GM12801 (cell line): Measurements from ENCODE around the gene IL17RD.

ENCODE experiments used
- TF ChIP-seq, protein P1 (sequence below): IDR thresholded peaks from one replicate; pipeline ENCODE4 v1.5.1; 2011; ENCODE audit warnings: control low read depth; ENCODE audit not compliant: insufficient read length; ENCODE audit errors: extremely low read depth

IL17RD gene

DNA sequence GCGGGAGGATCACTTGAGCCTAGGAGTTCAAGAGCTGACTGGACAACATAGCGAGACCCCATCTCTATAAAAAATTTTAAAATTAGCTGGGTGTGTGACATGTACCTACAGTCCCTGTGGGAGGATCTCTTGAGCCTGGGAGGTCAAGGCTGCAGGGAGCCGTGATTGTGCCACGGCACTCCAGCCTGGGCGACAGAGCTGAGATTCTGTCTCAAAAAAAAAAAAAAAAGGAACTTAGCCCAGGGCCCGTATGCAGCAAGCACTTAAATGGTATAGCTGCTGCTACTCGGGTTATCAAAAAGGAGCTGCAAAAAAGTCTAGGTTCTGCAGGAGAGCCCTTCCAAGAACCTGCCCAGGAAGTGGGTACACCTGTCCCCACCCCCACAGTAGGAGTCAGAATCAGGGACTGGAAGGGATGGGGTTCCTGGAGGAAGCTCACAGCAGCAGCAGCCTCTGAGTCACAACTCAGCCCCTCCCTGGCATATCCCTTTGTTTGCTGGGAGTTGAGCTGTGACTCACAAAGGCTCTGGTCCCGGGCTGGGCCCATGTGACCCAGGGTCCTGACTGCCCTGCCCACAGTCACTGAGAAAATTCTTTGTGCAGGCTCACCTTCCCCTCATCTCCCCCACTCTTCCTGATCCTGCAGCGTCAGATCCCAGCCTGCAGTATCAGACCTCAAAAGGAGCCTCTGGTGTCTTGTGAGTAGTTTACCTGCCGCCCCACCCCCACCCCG lies 104.9 kb downstream of the IL17RD start, which contains the start of gene SPATA12:
SPATA12 (plus strand) TSS at position 576 of the 733 bp plus-strand sequence. CDS start 13,031 bp downstream, outside the sequence.
- TF ChIP-seq, protein P1, sequence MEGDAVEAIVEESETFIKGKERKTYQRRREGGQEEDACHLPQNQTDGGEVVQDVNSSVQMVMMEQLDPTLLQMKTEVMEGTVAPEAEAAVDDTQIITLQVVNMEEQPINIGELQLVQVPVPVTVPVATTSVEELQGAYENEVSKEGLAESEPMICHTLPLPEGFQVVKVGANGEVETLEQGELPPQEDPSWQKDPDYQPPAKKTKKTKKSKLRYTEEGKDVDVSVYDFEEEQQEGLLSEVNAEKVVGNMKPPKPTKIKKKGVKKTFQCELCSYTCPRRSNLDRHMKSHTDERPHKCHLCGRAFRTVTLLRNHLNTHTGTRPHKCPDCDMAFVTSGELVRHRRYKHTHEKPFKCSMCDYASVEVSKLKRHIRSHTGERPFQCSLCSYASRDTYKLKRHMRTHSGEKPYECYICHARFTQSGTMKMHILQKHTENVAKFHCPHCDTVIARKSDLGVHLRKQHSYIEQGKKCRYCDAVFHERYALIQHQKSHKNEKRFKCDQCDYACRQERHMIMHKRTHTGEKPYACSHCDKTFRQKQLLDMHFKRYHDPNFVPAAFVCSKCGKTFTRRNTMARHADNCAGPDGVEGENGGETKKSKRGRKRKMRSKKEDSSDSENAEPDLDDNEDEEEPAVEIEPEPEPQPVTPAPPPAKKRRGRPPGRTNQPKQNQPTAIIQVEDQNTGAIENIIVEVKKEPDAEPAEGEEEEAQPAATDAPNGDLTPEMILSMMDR, result no peak

DNA sequence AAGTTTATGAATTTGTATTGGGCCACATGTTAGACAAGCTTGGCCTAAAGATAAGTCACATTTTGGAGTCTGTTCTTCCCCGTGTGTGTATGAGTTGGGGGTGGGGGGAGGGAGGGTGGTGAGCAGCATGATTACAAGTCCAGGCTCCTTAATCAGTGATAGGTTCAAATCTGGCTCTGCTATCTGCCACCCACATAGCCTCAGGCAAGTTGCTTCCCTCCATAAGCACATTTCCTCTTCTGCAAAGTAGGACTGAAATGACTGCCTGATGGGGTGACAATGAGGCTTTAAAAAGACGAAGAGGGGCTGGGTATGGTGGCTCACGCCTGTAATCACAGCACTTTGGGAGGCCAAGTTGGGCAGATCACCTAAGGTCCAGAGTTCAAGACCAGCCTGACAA lies 105.7 kb downstream of the IL17RD start:
- TF ChIP-seq, protein P1, result no peak

DNA sequence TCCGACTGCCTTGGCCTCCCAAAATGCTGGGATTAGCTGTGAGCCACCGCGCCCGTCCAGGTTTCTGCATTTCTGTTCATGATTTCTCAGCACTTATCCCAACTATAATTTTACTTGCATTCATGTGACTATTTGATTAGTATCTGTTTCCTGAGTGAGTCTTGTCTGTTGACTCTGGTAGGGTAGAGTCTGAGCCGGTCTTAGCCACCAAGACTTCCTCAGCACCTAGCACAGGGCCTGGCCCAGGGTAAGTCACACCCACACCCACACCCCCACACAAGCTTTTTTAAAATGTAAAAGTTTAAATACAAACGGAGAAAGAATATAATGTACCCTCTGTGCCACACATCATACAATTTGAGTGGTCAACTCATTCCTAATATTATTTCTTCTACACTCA lies 107.8 kb downstream of the IL17RD start:
- TF ChIP-seq, protein P1, result no peak

DNA sequence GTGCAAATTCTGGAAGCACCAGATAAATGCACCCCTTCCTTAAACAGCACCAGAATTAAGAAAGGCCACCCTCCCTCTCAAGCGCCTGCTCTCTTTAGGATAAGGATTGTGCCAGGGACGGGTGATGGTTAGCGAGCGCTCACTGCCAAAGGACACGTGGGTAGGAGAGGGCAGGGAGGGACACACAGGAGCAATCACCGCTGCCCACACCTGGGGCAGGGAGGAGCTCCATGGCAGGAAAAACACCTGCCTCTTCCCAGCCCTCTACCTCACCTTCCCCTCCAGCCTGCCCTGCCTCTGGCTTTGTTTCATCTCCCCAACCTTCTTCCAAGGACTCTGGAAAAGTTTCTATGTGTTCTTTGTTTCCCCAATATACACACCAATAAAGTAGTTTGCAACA lies 112.0 kb downstream of the IL17RD start:
- TF ChIP-seq, protein P1, result no peak

DNA sequence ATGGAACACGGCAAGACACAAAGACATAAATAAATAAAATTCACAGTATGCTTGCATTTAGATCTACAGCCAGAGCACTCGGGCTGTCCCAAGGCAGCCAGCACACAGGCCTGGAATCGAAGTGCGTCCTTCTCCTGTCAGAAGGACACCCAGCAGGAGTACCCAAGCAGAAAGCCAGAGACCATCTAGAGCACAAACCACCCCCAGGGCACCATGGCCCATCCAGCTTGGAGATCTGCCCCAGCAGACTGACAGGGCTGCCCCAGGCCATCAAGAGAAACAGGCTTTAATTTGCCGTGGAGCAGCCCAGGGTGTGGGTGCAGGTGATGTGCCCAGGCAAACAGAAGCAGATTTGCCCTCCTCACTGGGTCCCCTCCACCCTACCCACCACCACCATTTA lies 112.5 kb downstream of the IL17RD start:
- TF ChIP-seq, protein P1, result no peak

DNA sequence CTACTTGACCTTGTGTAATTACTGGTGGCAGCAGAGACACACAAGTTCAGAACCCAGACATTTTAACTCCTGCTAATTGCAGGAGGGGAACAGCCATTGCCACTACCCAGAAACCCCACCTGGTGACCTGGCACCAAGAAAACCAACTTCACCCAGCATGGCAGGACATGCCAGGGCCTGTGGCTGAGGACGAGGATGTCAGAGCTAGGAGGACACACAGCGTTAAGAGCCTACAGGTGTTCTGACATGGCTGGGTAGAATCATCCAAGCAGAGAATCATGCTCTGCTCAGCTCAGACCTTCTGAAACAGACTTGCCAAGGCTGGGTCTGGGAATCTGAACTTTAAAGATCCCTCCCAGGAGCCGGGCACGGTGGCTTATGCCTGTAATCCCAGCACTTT lies 116.4 kb downstream of the IL17RD start:
- TF ChIP-seq, protein P1, result no peak

DNA sequence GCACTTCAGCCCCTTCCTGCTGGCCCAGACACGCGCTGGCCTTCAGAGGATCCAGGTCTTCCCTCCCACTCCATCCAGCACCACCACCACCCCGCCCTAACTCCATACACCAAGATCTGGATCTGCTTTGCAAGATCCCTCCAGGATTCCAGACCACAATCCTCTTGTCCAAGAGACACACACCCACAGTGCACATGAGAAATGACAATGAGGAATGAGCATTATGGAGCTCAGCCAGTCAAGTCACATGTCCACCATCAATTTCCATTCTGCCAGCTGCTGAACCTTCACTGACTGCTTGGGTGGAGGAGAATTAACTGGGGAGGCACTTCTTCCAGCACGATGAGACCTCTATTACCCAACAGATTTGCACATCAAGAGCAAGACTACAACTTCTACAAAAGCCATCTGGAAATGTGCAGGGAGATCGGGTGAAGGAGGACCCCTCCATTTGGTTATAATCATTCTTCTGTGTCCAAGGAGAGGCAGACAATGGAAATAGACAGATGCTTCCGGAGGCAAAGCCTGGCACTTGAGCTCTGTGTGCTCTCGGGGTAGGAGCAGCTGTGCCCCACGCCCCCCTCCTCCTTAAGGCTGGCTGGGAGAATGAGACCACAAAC lies 117.0 kb downstream of the IL17RD start:
- TF ChIP-seq, protein P1, result no peak
